ENCODE results near the gene SPEF1.

Gene SPEF1

DNA sequence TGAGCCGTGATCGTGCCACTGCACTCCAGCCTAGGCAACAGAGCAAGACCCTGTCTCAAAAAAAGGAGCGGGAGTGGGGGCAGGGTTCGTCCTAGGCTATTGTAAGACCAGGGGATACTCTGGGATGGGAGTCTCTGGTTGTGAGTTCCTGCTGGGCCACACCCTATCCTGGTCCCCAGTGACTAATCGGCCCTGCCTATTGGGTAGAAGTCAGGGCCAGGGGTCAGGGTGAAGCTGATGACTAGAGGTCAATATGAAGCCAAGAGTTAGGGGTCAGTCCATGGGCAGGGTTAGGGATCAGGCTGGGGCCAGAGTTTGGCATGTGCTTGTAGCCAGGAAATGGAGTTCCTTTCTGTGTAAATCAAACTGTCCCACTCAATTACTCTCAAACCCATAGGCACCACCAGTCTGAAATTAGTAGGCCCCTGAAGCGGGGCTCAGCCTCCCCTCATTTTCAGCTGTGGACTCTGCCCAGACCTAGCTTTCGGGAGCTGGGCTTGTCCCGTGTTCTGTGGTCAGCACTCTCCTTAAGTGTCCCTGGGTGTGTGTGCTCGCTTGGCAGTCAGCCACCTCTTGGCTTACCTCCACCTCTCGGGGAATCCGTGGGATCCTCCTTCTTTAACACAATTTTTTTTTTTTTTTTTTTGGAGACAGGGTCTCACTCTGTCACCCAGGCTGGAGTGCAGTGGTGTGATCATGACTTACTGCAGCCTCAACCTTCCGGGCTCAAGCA is 47.0 kb downstream of the SPEF1 start:
- CTCF ChIA-PET = interaction anchor here (1.1 kb wide), 1 partner anchor 24 kb away, joined by 3 read pairs; no protein-coding TSS in a partner anchor
- POLR2A ChIA-PET = interaction anchor here (0.8 kb wide), 1 partner anchor 183 kb away, joined by 3 read pairs; no protein-coding TSS in a partner anchor
- no peak for DNase-seq
- H3K27me3 ChIP-seq (replicated peaks in 2 of 5; ENCODE audit: control insufficient read depth in 4 of 5, insufficient read depth in 5 of 5, low read length in 4 of 5) = peaks cover 0 to 29% (median 14%) of the 10 kb centered on the region in 5 experiments
- H3K27ac ChIP-seq (ENCODE audit: insufficient read depth in 1 of 2, low read depth in 1 of 2, low read length in 2 of 2, poor library complexity in 1 of 2, severe bottlenecking in 2 of 2) = no peak overlapping the region
- no peak overlapping the region for H3K4me3 ChIP-seq (ENCODE audit: control insufficient read depth in 1 of 7, extremely low read depth in 1 of 7, insufficient read depth in 4 of 7, low read depth in 2 of 7, low read length in 6 of 7)
- H3K36me3 ChIP-seq (ENCODE audit: control insufficient read depth in 4 of 4, insufficient read depth in 4 of 4, low read length in 3 of 4) = no peaks in the 10 kb centered on the region
- peaks cover 0 to 6% (median 2%) of the 10 kb centered on the region in 4 experiments for H3K4me1 ChIP-seq (ENCODE audit: control extremely low read depth in 1 of 4, control insufficient read depth in 4 of 4, insufficient read depth in 4 of 4, low read length in 3 of 4)
- no peaks in the 10 kb centered on the region for H3K9me3 ChIP-seq (ENCODE audit: control extremely low read depth in 1 of 5, control insufficient read depth in 4 of 5, insufficient read depth in 2 of 5, low read depth in 1 of 5, low read length in 4 of 5)
- WGBS (ENCODE audit: insufficient coverage) = 88% methylated on average over 9 of the region's 12 CpGs

DNA sequence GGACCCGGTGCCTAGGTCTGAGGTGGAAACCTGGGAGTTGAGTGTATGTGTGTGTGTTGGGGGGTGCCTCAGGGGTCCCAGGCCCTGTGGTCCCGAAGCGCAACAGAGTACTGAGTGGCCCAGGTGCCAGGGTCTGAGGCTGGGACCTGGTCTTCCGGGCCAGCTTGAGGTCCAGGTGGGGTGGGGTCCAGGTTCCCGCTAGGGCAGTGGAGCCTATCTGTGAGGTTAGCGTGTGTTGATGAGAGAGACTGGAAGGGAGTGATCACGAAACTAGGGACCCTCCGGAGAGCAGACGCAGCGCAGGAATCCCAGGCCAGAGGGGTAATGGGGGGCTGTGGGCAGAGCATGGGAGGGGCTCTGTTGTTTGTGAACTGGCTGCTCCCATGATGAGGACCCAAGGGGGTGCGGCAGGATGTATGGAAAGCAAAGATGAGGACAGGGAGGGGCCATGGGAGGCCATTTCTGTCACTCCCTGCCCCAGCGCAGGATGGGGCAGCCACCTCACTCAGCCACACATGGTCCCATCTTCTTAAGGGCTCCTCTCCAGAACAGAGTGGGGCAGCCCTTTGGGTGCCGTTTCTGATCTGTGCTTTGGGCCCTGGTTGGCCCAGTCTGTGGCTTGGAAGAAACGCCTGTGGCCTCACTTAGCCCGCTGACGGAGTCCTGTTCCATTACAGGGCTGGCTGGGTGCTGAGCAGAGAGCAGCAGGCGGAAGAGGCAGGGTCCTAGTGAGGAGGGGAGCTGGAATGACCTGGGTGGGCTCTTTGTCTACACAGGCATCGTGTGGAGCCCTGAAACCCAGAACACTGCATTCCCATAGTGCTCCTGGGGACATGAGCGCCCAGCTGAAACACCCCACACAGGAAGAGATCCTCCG is 47.9 kb downstream of the SPEF1 start:
- DNase-seq = no peak
- Histone ChIP-seq H3K4me1 (ENCODE audit: control extremely low read depth in 1 of 4, control insufficient read depth in 4 of 4, insufficient read depth in 4 of 4, low read length in 3 of 4) (peaks cover 0 to 6% (median 2%) of the 10 kb centered on the region in 4 experiments), H3K27me3 (replicated peaks in 2 of 5; ENCODE audit: control insufficient read depth in 4 of 5, insufficient read depth in 5 of 5, low read length in 4 of 5) (peaks cover 0 to 38% (median 16%) of the 10 kb centered on the region in 5 experiments), H3K36me3 (ENCODE audit: control insufficient read depth in 4 of 4, insufficient read depth in 4 of 4, low read length in 3 of 4) (no peaks in the 10 kb centered on the region), H3K4me3 (ENCODE audit: control insufficient read depth in 1 of 7, extremely low read depth in 1 of 7, insufficient read depth in 4 of 7, low read depth in 2 of 7, low read length in 6 of 7) (no peak overlapping the region), H3K9me3 (ENCODE audit: control extremely low read depth in 1 of 5, control insufficient read depth in 4 of 5, insufficient read depth in 2 of 5, low read depth in 1 of 5, low read length in 4 of 5) (no peaks in the 10 kb centered on the region), H3K27ac (ENCODE audit: insufficient read depth in 1 of 2, low read depth in 1 of 2, low read length in 2 of 2, poor library complexity in 1 of 2, severe bottlenecking in 2 of 2) (no peak overlapping the region)
- POLR2A ChIA-PET = no interaction called here
- 96% methylated on average over 16 of the region's 20 CpGs for WGBS (ENCODE audit: insufficient coverage)
- CTCF ChIA-PET = interaction anchor here (1.1 kb wide), 1 partner anchor 23 kb away, joined by 3 read pairs; no protein-coding TSS in a partner anchor

DNA sequence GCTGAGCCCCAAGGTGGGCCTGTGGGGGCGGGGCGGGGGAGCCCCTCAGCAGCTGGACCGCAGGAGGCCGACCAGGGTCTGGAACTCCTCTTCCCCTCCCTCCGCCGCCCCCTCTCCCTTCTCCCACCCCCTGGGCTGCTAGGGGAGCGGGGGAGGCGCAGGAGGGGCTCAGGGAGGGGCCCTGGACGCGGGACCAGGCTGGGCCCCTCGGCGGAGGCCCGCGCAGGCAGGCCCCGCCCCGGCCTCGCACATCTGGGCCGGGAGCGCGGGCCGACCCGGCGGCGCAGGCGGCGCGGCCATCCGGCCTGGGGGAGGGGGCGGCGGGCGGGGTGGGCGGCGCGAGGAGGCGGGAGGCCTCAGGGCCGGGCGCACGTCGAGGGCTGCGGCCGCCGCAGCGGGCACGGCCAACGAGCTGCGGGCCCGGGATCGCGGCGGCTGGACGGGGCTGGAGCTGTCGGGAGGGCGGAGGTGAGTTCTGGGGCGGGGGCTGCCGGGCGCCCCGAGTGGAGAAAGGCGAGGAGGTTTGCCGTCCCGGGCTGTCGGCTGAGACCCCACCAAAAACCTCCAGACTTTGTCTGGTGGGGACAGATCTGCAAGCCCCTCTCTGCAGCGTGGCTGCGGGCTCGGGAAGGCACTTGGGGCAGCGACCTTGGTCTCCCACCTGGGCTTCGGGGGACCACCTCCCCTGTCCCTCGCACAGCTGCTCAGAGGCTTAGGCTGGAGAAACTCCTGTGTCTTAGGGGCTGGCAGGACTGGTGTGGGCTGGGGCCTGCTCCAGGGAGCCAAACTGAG is 48.7 kb downstream of the SPEF1 start, which contains the start of gene HSPA12B:
HSPA12B (plus strand) TSS at position 359 of the 792 bp plus-strand sequence. CDS start 5,990 bp downstream, outside the sequence.
- CTCF ChIA-PET = interaction anchor here (1.0 to 2.3 kb wide), 2 partner anchors 16 to 28 kb away, joined by 3 to 5 read pairs; no protein-coding TSS in a partner anchor
- no peaks in the 10 kb centered on the region for H3K9me3 ChIP-seq (ENCODE audit: control extremely low read depth in 1 of 5, control insufficient read depth in 4 of 5, insufficient read depth in 2 of 5, low read depth in 1 of 5, low read length in 4 of 5)
- WGBS (ENCODE audit: insufficient coverage) = 10% methylated on average over 49 of the region's 67 CpGs

DNA sequence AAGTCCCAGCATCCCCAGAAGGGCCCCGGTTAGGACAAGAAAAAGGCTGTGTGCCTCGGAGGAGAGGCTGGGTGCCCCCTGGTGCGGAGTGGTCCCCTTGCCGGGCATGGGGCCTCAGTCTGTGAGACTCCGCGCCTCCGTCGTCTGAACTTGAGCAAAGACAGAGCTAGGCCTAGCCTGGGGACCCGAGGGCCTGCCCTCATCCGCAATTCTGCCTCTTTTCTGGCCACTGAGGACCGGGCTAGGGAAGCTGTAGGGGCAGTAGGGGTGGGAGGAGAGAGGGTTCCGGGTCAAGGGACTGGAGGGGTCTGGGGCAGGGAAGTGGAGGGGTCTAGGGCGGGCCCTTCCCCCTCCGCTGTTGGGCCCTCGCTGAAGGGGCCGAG is 49.3 kb downstream of the SPEF1 start:
- 91% methylated on average over 10 of the region's 16 CpGs for WGBS (ENCODE audit: insufficient coverage)
- H3K4me3 ChIP-seq (ENCODE audit: control insufficient read depth in 1 of 7, extremely low read depth in 1 of 7, insufficient read depth in 4 of 7, low read depth in 2 of 7, low read length in 6 of 7) = no peak overlapping the region
- no peak for DNase-seq
- no peaks in the 10 kb centered on the region for H3K9me3 ChIP-seq (ENCODE audit: control extremely low read depth in 1 of 5, control insufficient read depth in 4 of 5, insufficient read depth in 2 of 5, low read depth in 1 of 5, low read length in 4 of 5)
- ChIA-PET POLR2A (no interaction called here), CTCF (interaction anchor here (1.0 to 2.3 kb wide), 2 partner anchors 17 to 29 kb away, joined by 3 to 5 read pairs; no protein-coding TSS in a partner anchor)
- no peaks in the 10 kb centered on the region for H3K36me3 ChIP-seq (ENCODE audit: control insufficient read depth in 4 of 4, insufficient read depth in 4 of 4, low read length in 3 of 4)
- peaks cover 3 to 52% (median 16%) of the 10 kb centered on the region in 5 experiments for H3K27me3 ChIP-seq (replicated peaks in 2 of 5; ENCODE audit: control insufficient read depth in 4 of 5, insufficient read depth in 5 of 5, low read length in 4 of 5)
- no peak overlapping the region for H3K27ac ChIP-seq (ENCODE audit: insufficient read depth in 1 of 2, low read depth in 1 of 2, low read length in 2 of 2, poor library complexity in 1 of 2, severe bottlenecking in 2 of 2)
- H3K4me1 ChIP-seq (ENCODE audit: control extremely low read depth in 1 of 4, control insufficient read depth in 4 of 4, insufficient read depth in 4 of 4, low read length in 3 of 4) = peaks cover 0 to 6% (median 2%) of the 10 kb centered on the region in 4 experiments

More for the DNA sequence above, 48.7 kb downstream of the SPEF1 start, which contains the start of gene HSPA12B:
- peak in 2 of 3 donors; percentile 38 to 43 for DNase-seq
- POLR2A ChIA-PET = no interaction called here
- H3K36me3 ChIP-seq (ENCODE audit: control insufficient read depth in 4 of 4, insufficient read depth in 4 of 4, low read length in 3 of 4) = no peaks in the 10 kb centered on the region
- H3K27me3 ChIP-seq (replicated peaks in 2 of 5; ENCODE audit: control insufficient read depth in 4 of 5, insufficient read depth in 5 of 5, low read length in 4 of 5) = peaks cover 3 to 46% (median 16%) of the 10 kb centered on the region in 5 experiments
- H3K27ac ChIP-seq (ENCODE audit: insufficient read depth in 1 of 2, low read depth in 1 of 2, low read length in 2 of 2, poor library complexity in 1 of 2, severe bottlenecking in 2 of 2) = no peak within 1 kb of the TSS
- H3K4me3 ChIP-seq (ENCODE audit: control insufficient read depth in 1 of 7, extremely low read depth in 1 of 7, insufficient read depth in 4 of 7, low read depth in 2 of 7, low read length in 6 of 7) = peak within 1 kb of the TSS in 2 of 7 experiments; percentile 16 to 32
- H3K4me1 ChIP-seq (ENCODE audit: control extremely low read depth in 1 of 4, control insufficient read depth in 4 of 4, insufficient read depth in 4 of 4, low read length in 3 of 4) = peaks cover 0 to 6% (median 2%) of the 10 kb centered on the region in 4 experiments

- no peaks in the 10 kb centered on the region for H3K36me3 ChIP-seq (ENCODE audit: control insufficient read depth in 4 of 4, insufficient read depth in 4 of 4, low read length in 3 of 4)
- no peak overlapping the region for H3K27ac ChIP-seq (ENCODE audit: insufficient read depth in 1 of 2, low read depth in 1 of 2, low read length in 2 of 2, poor library complexity in 1 of 2, severe bottlenecking in 2 of 2)
- H3K27me3 ChIP-seq (replicated peaks in 2 of 5; ENCODE audit: control insufficient read depth in 4 of 5, insufficient read depth in 5 of 5, low read length in 4 of 5) = peaks cover 3 to 55% (median 16%) of the 10 kb centered on the region in 5 experiments
- 95% methylated on average over 7 of the region's 12 CpGs for WGBS (ENCODE audit: insufficient coverage)
- POLR2A ChIA-PET = no interaction called here
- no peak for DNase-seq
- H3K4me1 ChIP-seq (ENCODE audit: control extremely low read depth in 1 of 4, control insufficient read depth in 4 of 4, insufficient read depth in 4 of 4, low read length in 3 of 4) = peaks cover 0 to 6% (median 2%) of the 10 kb centered on the region in 4 experiments
- no peak overlapping the region for H3K4me3 ChIP-seq (ENCODE audit: control insufficient read depth in 1 of 7, extremely low read depth in 1 of 7, insufficient read depth in 4 of 7, low read depth in 2 of 7, low read length in 6 of 7)
- CTCF ChIA-PET = interaction anchor here (0.5 to 2.3 kb wide), 5 partner anchors 12 to 90 kb away, joined by 3 to 8 read pairs (median 3); no protein-coding TSS in a partner anchor
- H3K9me3 ChIP-seq (ENCODE audit: control extremely low read depth in 1 of 5, control insufficient read depth in 4 of 5, insufficient read depth in 2 of 5, low read depth in 1 of 5, low read length in 4 of 5) = no peaks in the 10 kb centered on the region
Observed at GRCh38 chr20:3730803-3731672, 50.2 kb downstream of the SPEF1 start.

Data from common myeloid progenitor, CD34-positive (primary cell).